HEK293 (cell line): ENCODE data around the gene C1orf35.

Source experiments
- CTCF ChIA-PET: fragments of 350-600 bp; formaldehyde crosslinking; extraction: SDS; loops from one replicate; lab custom pipeline; 2021; ENCODE audit warnings: antibody characterized with exemption; lab: Yijun Ruan, JAX
- POLR2A ChIA-PET: fragments of 300-600 bp; formaldehyde crosslinking; extraction: SDS; loops from one replicate; lab custom pipeline; 2020; ENCODE audit warnings: antibody characterized with exemption, inconsistent platforms; lab: Yijun Ruan, JAX
- H3K27ac ChIP-seq: fragments of 200-500 bp; sonication (Bioruptor generic); 2 replicates; pipeline ENCODE4 v1.5.1; 2014; ENCODE audit warnings: low read depth, low read length, control low read depth, inconsistent platforms; ENCODE audit errors: extremely low read depth
- H3K36me3 ChIP-seq, 2 experiments: fragments of 200-500 bp in 1 of 2; sonication (Bioruptor generic) in 1 of 2; 1 replicate in 1 of 2; 2 replicates in 1 of 2; pipeline ENCODE4 v1.5.1; 2014 to 2017; ENCODE audit warnings: inconsistent platforms in 2 of 2, low read length in 2 of 2; ENCODE audit not compliant: control insufficient read depth in 2 of 2, insufficient read depth in 1 of 2
- H3K4me1 ChIP-seq: fragments of 200-500 bp; sonication (Bioruptor generic); 2 replicates; pipeline ENCODE4 v1.5.1; 2014; ENCODE audit warnings: mild to moderate bottlenecking, low read length, inconsistent platforms; ENCODE audit not compliant: control insufficient read depth, insufficient read depth
- H3K4me3 ChIP-seq: 2 replicates; pipeline ENCODE4 v1.5.1; 2011; ENCODE audit warnings: low read depth, mild to moderate bottlenecking, control low read depth, low read length, moderate library complexity
- H3K9me3 ChIP-seq: fragments of 200-500 bp; sonication (Bioruptor generic); 2 replicates; pipeline ENCODE4 v1.5.1; 2014; ENCODE audit warnings: low read depth, low read length, inconsistent platforms; ENCODE audit not compliant: control insufficient read depth, insufficient read depth
- GLIS2 ChIP-seq: fragments of 450-650 bp; formaldehyde crosslinking; IDR thresholded peaks from 2 replicates; pipeline ENCODE4 v1.5.1; 2016; ENCODE audit warnings: missing biosample characterization, missing genetic modification characterization
- HOXA7 ChIP-seq: sonication (generic); formaldehyde crosslinking; IDR thresholded peaks from 2 replicates; pipeline ENCODE4 v1.8.1; 2022; ENCODE audit warnings: missing genetic modification reagents, borderline replicate concordance
- IKZF3 ChIP-seq: fragments of 450-650 bp; IDR thresholded peaks from 2 replicates; pipeline ENCODE4 v1.5.0; 2018; ENCODE audit warnings: missing biosample characterization, mild to moderate bottlenecking, missing genetic modification characterization, moderate library complexity
- MYNN ChIP-seq: fragments of 450-650 bp; formaldehyde crosslinking; IDR thresholded peaks from 2 replicates; pipeline ENCODE4 v1.5.1; 2016; ENCODE audit warnings: missing biosample characterization, missing genetic modification characterization, borderline replicate concordance
- MZF1 ChIP-seq: fragments of 450-650 bp; formaldehyde crosslinking; IDR thresholded peaks from 2 replicates; pipeline ENCODE4 v1.5.1; 2017; ENCODE audit warnings: missing biosample characterization, missing genetic modification characterization, borderline replicate concordance
- PRDM2 ChIP-seq: fragments of 450-650 bp; formaldehyde crosslinking; IDR thresholded peaks from 2 replicates; pipeline ENCODE4 v1.5.1; 2016; ENCODE audit warnings: missing biosample characterization, missing genetic modification characterization, borderline replicate concordance
- SCRT1 ChIP-seq: fragments of 450-650 bp; formaldehyde crosslinking; IDR thresholded peaks from 2 replicates; pipeline ENCODE4 v1.5.1; 2016; ENCODE audit warnings: missing biosample characterization, missing genetic modification characterization, borderline replicate concordance
- SCRT2 ChIP-seq: fragments of 450-650 bp; formaldehyde crosslinking; IDR thresholded peaks from 2 replicates; pipeline ENCODE4 v1.5.1; 2016; ENCODE audit warnings: missing biosample characterization, missing genetic modification characterization
- WT1 ChIP-seq: fragments of 450-650 bp; formaldehyde crosslinking; IDR thresholded peaks from 2 replicates; pipeline ENCODE4 v1.5.1; 2016; ENCODE audit warnings: missing biosample characterization, missing genetic modification characterization
- ZNF121 ChIP-seq: fragments of 450-650 bp; formaldehyde crosslinking; IDR thresholded peaks from 2 replicates; pipeline ENCODE4 v1.5.1; 2016; ENCODE audit warnings: missing biosample characterization, missing genetic modification characterization
- ZNF16 ChIP-seq: fragments of 450-650 bp; formaldehyde crosslinking; IDR thresholded peaks from 2 replicates; pipeline ENCODE4 v1.5.1; 2016; ENCODE audit warnings: low read depth, missing biosample characterization, missing genetic modification characterization
- ZNF221 ChIP-seq: fragments of 450-650 bp; formaldehyde crosslinking; IDR thresholded peaks from 2 replicates; pipeline ENCODE4 v1.5.1; 2017; ENCODE audit warnings: missing biosample characterization, missing genetic modification characterization, borderline replicate concordance
- ZNF23 ChIP-seq: fragments of 450-650 bp; formaldehyde crosslinking; IDR thresholded peaks from 2 replicates; pipeline ENCODE4 v1.5.1; 2016; ENCODE audit warnings: missing biosample characterization, missing genetic modification characterization, borderline replicate concordance
- ZNF274 ChIP-seq, 2 experiments: fragments of 200-500 bp in 1 of 2; fragments of 450-650 bp in 1 of 2; sonication (Bioruptor generic) in 1 of 2; formaldehyde crosslinking in 1 of 2; IDR thresholded peaks; 2 replicates each; pipeline versions ENCODE4 v1.5.1 to v1.6.1; 2014 to 2016; ENCODE audit warnings: borderline replicate concordance in 1 of 2, inconsistent platforms in 1 of 2, low read length in 1 of 2, missing biosample characterization in 1 of 2, missing genetic modification characterization in 1 of 2
- ZNF302 ChIP-seq: fragments of 450-650 bp; formaldehyde crosslinking; IDR thresholded peaks from 2 replicates; pipeline ENCODE4 v1.5.1; 2016; ENCODE audit warnings: missing biosample characterization, missing genetic modification characterization, low read depth
- ZNF529 ChIP-seq: fragments of 450-650 bp; formaldehyde crosslinking; IDR thresholded peaks from 2 replicates; pipeline ENCODE4 v1.5.1; 2017; ENCODE audit warnings: missing genetic modification characterization, missing biosample characterization; ENCODE audit not compliant: insufficient replicate concordance
- ZNF600 ChIP-seq: fragments of 450-650 bp; formaldehyde crosslinking; IDR thresholded peaks from 2 replicates; pipeline ENCODE4 v1.5.1; 2016; ENCODE audit warnings: missing biosample characterization, missing genetic modification characterization
- ZNF777 ChIP-seq: fragments of 450-650 bp; formaldehyde crosslinking; IDR thresholded peaks from 2 replicates; pipeline ENCODE4 v1.5.1; 2017; ENCODE audit warnings: missing biosample characterization, missing genetic modification characterization, borderline replicate concordance

C1orf35 gene

GRCh38 chr1:228076796-228077430 is 26.2 kb downstream of the C1orf35 start:
- no peak overlapping the region for H3K4me3 ChIP-seq
- TF ChIP-seq ZNF274 (IDR thresholded peaks at IDR 0.05; ENCODE audit: low read length) (no peak), ZNF274 (tag by site-specific recombination; IDR thresholded peaks at IDR 0.05; ENCODE audit: borderline replicate concordance) (no peak), GLIS2 (tag by site-specific recombination) (peak; percentile 35; the same call in 1 of the 2 replicates), ZNF121 (tag by site-specific recombination) (no peak)
- TF ChIP-seq, all 188 proteins: peak for 1
- no peak overlapping the region for H3K27ac ChIP-seq
- peaks cover 0 to 3% of the 10 kb centered on the region in 2 experiments; a peak in 1 of 3 replicates for H3K36me3 ChIP-seq
- peaks cover 3% of the 10 kb centered on the region; the same call in 1 of the 2 replicates for H3K4me1 ChIP-seq
- ChIA-PET CTCF (interaction anchor here (1.4 to 1.5 kb wide), 2 partner anchors 72 to 79 kb away, joined by 3 read pairs; no protein-coding TSS in a partner anchor), POLR2A (interaction anchor here (1.2 to 2.5 kb wide), 2 partner anchors 17 to 27 kb away, joined by 3 to 12 read pairs; no protein-coding TSS in a partner anchor)
- H3K9me3 ChIP-seq: no peaks in the 10 kb centered on the region

DNA sequence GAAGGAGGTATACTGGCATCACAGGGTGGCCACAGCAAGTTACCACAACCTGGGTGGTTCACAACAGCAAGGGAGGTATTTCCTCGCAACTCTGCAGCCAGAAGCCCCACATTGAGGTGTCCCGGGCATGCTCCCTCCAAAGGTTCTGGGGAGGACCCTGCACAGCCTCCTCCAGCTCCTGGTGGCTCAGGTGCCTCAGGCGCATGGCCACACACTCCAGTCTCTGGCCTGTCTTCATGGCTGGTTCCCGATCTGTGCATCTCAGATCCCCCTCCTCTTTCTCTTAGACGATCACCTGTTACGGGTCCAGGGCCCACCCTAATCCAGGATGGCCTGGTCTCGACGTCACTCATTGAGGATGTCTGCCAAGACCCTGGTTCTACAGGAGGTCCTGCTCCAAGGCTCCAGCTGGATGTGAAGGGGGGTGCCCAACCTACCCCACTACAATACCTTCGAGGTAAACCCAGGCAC is 27.3 kb downstream of the C1orf35 start:
- H3K36me3 ChIP-seq: peaks cover 0 to 3% of the 10 kb centered on the region in 2 experiments; a peak in 1 of 3 replicates
- H3K4me3 ChIP-seq: no peak overlapping the region
- H3K27ac ChIP-seq: no peak overlapping the region
- TF ChIP-seq ZNF221 (tag by site-specific recombination) (no peak), ZNF600 (tag by site-specific recombination) (0 out of 2 replicates have a peak, but pooled peaks have one; percentile 21), ZNF529 (no peak), IKZF3 (tag by site-specific recombination) (no peak), ZNF16 (tag by site-specific recombination) (no peak)
- POLR2A ChIA-PET: interaction anchor here (1.2 to 2.5 kb wide), 2 partner anchors 16 to 28 kb away, joined by 3 to 12 read pairs; no protein-coding TSS in a partner anchor
- CTCF ChIA-PET: interaction anchor here (1.4 kb wide), 1 partner anchor 77 kb away, joined by 3 read pairs; no protein-coding TSS in a partner anchor
- no peaks in the 10 kb centered on the region for H3K9me3 ChIP-seq
- no peaks in the 10 kb centered on the region for H3K4me1 ChIP-seq

- Histone ChIP-seq H3K27ac (no peak overlapping the region), H3K36me3 (peaks cover 0 to 3% of the 10 kb centered on the region in 2 experiments; a peak in 1 of 3 replicates), H3K4me1 (no peaks in the 10 kb centered on the region), H3K4me3 (no peak overlapping the region), H3K9me3 (no peaks in the 10 kb centered on the region)
- CTCF ChIA-PET: interaction anchor here (1.9 to 2.4 kb wide), 2 partner anchors 71 to 76 kb away, joined by 16 to 27 read pairs; no protein-coding TSS in a partner anchor
- TF ChIP-seq MZF1 (0 out of 2 replicates have a peak, but pooled peaks have one; percentile 27), WT1 (tag by site-specific recombination) (peak; percentile 80), ZNF23 (no peak), ZNF302 (no peak), PRDM2 (tag by site-specific recombination) (no peak), IKZF3 (tag by site-specific recombination) (0 out of 2 replicates have a peak, but pooled peaks have one; percentile 7), SCRT2 (peak; percentile 95), MYNN (tag by site-specific recombination) (peak; percentile 80; the same call in 1 of the 2 replicates), SCRT1 (tag by site-specific recombination) (peak; percentile 83), HOXA7 (CRISPR knock-in tag) (no peak), ZNF777 (tag by site-specific recombination) (no peak)
- POLR2A ChIA-PET: interaction anchor here (0.8 to 1.2 kb wide), 2 partner anchors 13 to 29 kb away, joined by 3 read pairs; no protein-coding TSS in a partner anchor
Observed at GRCh38 chr1:228074954-228075730, 28.0 kb downstream of the C1orf35 start.
